Fibroblast of skin of right quadriceps (primary cell): ENCODE measurements around the gene IMPA2.
"Not testable (repeated sequence)": the region's sequence is repeated elsewhere in the genome, so short reads cannot be mapped to it uniquely, and the experiment has no call there.

ENCODE experiments used
- DNase-seq: peaks from one replicate; pipeline ENCODE4 v3.0.0-alpha.2; 2013

Gene IMPA2

DNA sequence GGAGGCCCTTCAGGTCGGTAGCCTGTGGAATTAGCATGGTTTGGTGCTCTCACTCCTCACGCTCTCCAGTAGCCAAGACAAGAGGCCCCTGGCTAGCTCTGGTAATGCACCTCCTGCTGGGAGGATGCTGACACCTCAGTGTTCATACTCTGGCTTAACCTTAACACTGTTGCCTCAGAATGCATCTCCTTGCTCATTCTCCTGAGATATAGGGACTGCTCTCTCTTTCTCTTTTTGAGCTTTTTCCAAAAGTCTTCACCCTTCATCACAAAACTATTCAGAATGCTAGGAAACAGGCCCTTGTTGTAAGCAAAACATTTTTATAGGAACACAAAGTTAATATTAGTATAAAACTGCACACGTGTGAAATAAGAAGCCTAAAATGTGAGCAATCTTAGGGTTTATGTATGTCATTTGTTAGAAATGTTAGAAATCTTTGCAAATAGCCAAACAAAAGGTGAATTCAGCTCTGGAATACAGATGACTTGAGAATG lies 17.3 kb upstream of the IMPA2 start:
- DNase-seq: peak; percentile 64

DNA sequence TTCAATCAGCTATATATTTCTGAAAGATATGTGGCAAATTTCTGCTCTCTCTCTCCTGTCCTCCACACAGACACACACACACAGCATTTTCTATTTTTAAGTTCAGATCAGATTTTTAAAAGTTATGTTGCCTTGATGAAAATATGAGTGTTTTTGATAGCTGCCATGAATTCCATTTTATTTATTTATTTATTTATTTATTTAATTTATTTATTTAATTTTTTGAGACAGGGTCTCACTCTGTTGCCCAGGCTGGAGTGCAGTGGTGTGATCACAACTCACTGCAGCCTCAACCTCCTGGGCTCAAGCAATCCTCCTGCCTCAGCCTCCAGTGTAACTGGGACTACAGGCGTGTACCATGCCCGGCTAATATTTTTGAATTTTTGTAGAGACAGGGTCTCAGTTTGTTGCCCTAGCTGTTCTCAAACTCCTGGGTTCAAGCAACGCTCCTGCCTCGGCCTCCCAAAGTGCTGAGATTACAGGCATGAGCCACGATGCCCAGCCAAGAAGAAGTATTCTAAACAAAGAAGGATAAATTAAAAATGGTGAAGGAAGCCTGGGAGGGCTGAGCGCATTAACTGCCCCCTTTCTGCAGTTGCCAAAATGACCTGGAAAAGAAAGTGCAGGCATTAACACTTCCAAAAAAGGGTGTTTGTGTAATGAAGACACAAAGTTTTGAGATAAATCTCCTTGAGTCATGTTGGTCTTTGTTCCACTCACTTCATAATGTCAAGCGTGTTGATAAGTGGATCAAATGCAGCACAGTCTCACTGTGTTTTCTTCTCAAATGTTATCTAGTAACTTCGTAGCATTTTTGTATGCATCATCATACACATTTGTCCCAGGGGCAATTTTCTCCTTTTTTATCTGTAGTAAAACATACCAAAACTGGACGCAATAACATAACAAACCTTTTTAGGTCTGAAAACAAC lies 11.1 kb upstream of the IMPA2 start:
- no peak for DNase-seq

DNA sequence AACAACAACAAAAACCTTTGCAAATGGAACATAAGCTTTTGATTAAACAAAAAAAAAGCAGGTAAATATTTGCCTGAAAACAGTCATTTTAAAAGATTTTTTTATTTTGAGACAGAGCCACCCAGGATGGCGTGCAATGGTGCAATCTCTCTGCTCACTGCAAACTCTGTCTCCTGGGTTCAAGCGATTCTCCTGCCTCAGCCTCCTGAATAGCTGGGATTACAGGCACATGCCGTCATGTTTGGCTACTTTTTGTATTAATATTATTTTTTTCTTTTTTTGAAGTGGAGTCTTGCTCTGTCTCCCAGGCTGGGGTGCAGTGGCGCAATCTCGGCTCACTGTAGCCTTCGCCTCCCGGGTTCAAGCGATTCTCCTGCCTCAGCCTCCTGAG lies 10.5 kb upstream of the IMPA2 start:
- DNase-seq: not testable (repeated sequence)

DNA sequence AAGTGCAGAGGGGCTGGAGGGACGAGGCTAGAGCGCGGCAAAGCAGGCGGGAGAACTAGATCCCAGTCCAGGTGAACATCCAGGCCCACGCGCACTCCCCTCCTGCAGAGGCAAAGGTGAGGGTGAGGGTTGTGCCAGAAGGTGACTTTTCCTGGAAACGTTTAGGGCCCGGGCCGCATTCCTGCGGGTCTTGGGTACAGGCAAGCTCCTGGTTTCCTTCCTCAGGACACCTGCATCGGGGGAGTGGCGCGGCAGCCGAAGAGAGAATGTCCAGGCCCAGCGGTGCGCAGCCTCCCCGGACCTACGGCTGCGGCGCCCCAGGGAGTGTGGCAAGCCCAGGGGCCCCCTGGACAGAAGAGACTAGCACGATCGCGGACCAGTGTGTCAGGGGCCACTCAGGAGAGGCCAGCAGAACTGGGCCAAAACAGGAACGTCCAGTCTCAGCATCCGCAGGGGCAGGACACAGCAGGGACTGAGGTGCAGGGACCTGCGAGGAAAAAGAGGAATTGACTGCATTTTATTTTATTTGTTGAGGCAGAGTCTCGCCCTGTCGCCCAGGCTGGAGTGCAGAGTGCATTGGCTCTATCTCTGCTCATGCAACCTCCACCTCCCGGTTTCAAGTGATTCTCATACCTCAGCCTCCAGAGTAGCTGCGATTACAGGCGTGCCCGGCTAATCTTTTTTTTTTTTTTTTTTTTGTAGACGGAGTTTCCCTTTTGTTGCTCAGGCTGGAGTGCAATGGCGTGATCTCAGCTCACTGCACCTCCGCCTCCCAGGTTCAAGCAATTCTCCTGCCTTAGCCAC lies 8.7 kb upstream of the IMPA2 start:
- no peak for DNase-seq

DNA sequence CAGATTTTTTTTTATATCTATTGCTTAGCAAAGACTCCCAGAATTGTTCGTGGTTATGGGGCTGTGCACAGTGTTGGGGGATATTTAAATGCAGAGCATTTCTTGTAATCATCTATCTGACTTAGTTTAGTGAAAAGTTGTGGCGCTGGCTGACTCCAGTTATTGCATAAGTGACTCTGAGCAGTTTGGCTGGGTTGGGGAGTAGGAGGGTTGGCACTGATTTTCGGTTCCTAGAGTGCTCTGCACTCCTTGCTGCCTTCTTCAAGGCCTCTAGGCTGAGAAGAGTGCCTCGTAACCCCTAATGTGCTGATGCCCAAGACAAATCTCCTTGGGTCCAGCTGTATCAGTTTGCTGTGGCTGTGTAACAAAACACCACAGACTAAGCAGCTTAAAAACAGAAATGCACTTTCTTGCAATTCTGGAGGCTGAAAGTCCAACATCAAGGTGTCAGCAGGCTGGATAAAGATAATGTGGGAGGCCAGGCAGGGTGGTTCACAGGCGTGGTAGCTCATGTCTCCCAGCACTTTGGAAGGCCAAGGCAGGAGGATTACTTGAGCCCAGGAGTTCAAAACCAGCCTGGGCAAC lies 6.5 kb upstream of the IMPA2 start:
- DNase-seq: no peak

DNA sequence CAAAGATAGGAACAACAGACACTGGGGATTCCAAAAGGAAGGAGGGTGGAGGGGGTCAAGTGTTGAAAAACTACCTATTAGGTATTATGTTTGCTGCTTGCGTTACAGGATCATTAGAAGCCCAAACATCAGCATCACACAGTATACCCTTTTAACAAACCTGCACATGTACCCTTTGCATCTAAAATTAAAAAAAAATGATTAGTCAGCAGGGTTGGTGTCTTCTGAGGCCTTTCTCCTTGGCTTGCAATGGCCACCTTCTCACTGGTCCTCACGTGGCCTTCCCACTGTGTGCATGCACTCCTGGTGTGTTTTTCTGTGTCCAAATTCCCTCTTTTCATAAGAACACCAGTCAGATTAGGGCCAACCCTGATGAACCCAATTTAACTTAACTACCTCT lies 5.6 kb upstream of the IMPA2 start:
- no peak for DNase-seq

DNA sequence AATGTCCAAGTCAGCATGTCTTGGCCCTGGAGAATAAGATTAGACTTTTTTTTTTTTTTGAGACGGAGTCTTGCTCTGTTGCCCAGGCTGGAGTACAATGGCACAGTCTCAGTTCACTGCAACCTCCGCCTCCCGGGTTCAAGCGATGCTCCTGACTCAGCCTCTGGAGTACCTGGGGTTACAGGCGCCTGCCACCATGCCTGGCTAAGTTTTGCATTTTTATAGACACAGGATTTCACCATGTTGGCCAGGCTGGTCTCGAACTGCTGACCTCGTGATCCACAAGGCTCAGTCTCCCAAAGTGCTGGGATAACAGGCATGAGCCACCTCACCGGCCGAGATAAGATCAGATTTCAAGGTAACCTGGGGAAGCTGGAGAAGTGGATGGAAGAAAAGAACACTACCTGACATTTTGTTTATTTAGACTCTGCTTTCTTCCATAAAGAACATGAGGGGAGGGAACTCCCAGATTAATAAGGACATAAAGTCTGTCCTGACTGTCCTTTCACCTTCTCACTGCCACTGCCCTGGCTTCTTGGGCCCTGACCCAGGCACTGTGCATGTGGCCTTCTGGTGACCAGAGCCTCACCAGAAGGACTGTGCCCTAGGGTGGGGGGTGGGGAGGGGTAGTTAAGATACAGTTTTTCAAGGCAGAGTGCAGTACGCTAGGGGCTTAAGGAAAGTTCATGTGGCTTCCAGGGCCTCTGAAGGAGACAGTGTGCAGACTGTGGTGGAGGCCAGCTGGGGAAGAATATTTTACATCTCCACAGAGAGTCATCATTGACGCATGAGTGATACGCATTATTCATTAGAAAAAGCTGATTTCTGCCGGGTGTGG lies 4.8 kb upstream of the IMPA2 start:
- peak; percentile 87 for DNase-seq

DNA sequence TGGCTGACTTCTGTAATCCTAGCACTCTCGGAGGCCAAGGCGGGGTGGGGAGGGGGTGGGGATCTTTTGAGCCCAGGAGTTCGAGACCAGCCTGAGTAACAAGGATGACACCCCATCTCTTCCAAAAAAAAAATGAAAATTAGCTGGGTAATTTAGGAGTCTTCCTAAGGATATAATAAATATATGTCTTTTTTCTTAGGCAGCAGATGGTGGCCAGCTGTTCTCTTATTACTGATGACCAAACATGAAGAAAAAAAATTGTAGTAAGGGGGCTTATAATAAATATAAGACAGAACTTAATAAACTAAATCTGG lies 4.2 kb upstream of the IMPA2 start:
- no peak for DNase-seq

DNA sequence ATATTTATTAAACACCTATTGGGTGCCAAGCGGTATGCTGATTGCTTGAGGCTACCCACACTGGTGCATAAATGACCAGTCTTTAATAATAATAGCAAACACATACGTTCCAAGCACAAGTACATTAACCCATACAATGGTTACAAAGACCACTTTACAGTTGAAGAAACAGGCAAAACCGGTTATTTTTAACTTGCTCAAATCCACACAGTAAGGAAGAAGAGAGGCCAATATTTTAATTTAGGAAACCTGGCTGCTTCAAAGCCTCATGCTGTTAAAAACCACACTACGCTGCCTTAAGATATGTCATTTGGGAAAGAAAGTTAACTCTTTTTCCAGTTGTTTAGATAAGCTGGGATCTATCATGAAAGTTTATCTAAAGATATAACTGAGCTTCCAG lies 2.4 kb upstream of the IMPA2 start:
- no peak for DNase-seq

DNA sequence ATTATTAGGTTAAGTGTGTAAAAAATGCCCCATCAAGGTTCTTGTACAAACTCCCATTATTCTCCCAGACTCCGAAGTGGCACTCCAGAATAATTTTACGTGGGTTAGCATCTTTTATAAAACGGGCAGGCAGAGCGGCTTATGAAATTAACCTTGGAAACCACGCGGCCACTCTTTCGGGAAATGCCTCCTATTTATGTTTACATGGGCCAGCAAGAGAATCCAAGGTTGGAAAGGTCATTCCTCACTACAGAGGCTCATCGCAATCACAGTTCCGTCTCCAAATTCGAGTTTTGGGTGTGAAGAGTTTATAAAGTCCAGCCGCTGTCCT lies 1.2 kb upstream of the IMPA2 start:
- no peak for DNase-seq

DNA sequence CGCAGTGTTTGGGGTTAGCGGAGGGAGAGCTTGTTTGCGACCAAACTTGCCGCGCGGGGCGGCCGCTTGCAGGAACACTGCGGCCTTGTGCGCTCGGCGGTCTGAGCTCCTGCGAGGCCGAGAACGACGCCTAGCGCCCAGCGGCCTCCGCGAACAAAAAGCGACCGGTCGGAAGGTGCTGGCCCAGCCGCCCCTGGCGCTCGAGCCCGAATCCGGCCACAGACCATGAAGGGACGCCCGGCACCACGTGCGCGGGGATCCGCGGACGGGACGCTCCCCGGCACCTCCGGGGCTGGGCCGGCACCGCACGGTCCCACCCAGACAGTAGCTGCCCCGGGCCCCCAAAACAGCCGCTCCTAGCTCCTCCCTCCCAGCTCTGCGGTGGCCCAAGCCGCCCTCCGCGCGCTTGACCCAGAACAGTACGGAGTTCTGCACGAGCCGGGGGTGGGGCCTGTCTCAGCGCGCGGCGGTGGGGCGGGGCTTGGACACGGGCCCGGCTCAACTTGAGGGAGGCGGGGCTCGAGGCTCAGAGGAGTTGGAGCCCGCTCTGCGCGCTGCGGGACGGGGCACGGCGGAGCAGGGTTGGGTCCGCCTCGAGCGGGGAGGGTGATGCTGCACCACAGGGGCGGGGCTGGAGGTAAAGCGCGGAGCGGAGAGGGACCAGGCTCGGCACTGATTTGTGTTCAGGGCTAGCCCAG lies 664 bp upstream of the IMPA2 start:
- DNase-seq: peak; percentile 99

DNA sequence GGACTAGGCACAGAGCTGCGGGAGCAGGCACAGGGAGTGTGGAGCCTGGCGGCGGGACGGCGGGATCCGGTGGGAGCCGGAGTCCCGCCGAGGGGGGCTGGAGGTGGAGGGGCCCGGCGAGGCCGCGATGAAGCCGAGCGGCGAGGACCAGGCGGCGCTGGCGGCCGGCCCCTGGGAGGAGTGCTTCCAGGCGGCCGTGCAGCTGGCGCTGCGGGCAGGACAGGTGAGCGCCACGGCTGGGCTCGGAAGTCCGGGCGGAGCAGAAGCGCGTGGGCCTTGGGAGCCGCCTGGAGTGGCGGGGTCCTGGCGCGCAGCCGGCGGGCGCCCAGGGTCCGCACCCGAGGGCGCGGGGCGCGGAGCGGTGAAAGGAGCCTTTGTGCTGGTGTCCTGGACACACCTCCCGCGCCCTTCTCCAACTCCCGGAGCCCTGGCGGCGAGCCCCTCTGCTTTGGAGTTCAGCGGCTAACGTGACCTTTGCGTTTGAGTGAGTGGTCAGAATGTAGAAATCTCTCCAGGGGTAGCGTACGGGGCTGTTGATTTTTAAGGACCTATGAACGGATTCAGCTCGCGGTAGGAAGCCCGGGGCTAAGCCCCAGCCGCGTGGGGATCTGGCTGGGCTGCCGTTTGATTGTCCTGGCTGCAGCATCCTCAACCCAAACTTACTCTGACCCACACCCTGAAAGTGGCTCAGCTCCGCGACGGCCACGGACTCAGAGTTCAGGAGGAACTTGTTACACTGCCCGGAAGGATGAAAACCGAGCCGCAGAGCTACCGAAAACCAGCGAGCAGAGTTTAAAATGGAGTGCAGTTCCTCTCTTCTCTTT lies 448 bp downstream of the IMPA2 start:
- no peak for DNase-seq

DNA sequence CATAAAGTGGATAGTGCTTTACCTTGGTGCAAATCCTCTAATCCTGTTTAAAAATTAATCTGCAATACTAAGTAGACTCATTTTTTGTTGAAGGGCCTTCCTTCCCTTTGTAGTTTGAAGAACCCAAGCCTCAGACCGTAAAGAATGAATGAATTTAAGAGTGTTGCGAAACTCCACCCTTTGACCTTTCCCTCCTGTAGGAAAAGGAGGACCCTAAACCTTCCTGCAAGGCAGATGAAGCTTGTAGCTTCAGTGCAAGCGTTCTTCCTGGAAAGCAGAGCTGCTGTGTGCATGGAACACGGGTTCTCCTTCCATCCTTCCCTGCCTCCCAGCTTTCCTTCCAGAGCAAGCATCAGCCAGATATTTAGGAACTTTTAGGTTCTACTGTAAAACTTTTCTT lies 1.7 kb downstream of the IMPA2 start:
- DNase-seq: no peak

DNA sequence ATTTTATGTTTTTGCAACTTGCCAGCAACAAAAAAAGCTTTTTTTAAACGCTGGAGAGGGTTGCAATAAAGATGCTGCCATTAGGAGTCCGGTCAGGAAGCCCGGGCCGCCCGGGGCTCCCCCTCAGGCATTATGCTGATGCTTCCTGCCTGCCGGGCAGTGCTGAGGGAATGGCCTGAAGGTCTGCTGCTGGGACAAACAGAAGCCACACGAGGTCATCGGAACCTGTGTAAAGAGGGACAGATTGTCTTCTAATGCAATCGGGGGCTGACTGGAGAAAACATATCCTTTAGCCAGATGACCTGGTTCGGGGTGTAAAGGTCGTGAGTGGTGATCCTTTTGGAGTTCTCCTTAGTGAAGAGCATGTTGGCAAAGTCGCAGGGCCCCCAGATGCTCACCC lies 2.3 kb downstream of the IMPA2 start:
- DNase-seq: no peak

DNA sequence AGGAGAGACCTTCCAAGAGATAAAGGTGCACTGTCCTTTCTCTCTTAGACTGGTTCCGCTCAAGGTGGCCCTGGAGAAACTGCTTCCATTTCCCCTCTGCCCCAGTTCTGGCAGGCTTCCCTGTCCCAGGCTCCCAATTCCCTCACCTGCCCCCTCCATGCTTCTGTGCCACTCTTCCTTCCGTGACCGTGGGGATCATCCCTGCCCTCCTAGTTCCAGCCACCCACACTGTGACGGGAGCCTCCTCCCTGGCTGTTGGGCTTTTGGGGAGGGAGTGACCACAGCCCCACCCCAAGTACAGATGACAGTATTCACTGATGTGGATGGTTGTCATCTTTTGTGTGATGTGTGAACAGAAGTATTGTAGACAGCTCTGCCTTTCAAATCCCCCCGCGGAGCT lies 2.8 kb downstream of the IMPA2 start:
- DNase-seq: no peak

DNA sequence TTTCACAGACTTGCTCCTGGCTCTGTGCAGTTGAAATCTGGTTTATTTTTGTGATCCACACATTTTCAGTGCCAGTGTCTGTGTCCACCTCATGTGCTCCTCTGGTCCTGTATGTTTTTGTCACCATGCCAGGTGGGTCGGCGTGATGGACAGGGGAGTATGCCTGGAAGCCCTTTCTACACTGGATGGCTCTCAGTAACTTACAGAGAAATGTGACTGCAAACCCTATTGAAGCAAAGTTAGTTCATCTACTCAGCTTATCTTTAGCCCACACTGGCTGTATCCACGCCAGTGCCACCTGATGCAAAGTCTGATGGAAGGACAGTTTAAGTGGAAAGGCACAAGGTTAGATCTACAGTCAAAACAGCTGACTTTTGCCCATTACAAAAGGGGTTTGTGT lies 4.3 kb downstream of the IMPA2 start:
- DNase-seq: no peak

DNA sequence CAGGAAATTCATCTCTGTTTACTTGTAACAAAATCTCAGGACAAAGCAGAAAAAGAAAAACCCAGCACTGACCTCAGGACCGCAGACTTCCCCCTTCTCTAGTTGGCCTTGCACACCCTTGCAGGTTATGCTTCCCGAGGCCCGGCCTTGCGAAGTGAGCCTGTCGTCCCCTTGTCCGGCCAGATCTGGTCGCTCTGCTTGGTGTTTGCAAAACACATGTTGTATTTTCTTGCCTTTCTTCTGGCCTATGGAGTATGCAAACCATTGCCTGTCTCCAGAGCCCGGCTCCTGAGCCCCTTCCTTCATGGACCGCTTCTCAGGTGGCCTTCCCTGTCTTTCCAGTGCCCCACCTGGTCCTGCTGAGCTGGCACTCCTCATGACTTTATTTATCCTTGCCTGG lies 4.8 kb downstream of the IMPA2 start:
- DNase-seq: no peak

DNA sequence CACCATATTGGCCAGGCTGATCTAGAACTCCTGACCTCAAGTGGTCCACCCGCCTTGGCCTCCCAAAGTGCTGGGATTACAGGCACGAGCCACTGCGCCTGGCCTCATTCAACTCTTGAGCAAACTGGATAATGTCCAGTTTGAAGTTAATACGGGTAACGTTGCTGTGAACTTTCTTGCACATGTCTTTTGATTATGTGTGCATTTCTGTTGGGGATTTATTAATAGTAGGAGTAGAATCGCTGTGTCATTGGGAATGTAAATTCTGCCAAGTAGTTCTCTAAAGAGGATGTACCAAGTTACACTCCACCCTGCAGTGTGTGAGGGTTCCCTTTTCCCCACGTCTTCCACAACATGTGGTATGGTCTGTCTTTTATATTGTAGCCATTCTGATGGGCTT lies 6.2 kb downstream of the IMPA2 start:
- no peak for DNase-seq

DNA sequence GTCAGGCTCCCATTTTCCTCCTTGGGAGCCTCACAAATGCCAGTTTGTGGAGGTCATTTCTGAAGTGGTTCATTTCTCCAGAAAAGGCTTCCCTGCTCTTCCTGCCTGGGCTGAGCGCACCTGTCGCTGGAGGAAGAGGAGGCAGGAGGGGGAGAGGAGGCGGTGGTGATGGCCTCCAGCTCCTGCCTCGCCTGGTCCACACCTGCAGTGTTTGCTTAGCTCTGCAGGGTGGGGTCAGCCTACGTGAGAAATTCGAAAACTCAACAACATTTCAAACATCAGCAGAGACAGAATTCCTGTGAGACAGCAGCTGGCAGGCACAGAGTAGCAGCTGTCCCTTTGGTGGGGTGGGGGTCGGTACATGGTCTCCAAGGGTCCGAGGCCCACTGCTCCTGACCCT lies 7.9 kb downstream of the IMPA2 start:
- DNase-seq: no peak

DNA sequence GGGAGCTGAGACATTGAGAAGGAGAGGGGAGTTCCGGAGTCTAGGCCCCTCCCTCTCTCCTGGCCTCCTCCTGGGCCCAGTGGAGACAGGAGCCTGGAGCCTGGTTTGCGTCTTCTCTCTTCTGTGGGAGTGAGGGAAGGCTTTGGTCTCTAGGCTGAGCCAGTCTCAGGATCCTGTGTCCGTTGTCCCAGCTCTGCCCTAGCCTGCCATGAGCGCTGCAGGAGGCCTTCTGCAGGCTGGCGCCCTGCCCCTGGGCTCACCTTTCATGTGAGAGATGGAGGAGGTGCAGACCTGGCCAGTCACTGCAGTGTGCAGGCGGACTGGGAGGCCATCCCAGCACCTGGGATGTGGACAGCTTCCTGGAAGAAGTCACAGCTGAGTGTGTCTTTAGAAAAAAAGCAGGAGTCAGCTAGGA lies 8.7 kb downstream of the IMPA2 start:
- DNase-seq: no peak

DNA sequence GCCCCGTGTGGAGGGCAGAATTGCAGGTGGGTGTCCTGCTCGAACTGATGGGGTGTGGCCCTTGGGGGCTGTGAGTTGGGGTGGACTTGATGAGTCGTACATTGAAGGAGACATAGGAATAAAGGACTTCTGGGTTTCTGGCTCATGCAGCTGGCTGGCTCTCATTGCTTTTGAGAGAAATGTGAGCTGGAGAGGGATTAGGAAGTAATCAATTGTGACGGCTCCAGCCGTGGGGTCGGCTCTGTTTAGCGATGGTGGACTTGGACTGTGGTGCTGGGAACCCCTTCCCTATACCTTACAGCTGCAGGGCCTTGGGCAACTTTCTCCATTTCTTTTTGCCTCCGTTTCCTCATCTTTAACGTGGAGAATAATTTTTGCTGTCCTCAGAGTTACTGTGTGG lies 9.2 kb downstream of the IMPA2 start:
- DNase-seq: no peak
